ENCODE data around the gene RNF7. TPM values are rescaled to one million over a fixed set of nuclear protein-coding genes. Genes with fewer than 3 reads are reported as not detected.

Gene RNF7
- total and polyA plus RNA-seq, 8 donors, result 88.1 to 107 (median 94.4) TPM

DNA sequence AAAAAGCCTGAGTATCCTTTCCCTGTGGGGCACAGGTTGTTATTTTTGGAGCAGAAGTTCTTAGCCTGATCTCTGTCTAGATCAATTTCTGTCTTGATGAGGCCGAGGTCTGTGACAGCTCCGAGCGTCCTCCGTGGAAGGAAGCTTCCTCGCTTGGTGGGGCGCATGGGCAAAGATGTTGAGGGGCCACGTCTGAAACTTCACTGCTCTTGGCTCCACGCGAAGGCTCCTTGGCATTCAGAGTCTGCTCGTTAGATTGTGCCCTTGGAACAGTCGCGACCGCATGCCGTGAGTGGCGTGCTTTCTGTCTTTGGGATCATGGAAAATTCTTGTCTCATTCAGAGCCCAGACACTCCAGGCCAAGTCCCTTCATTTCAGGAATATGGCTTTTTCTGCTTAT is 38.8 kb downstream of the RNF7 start:
- intact Hi-C loops (cut with DNase I), result no loop called here
- no peak for TF ChIP-seq CTCF (IDR thresholded peaks at IDR 0.05)
- no peaks in the 10 kb centered on the region for H3K27me3 ChIP-seq
- no peaks in the 10 kb centered on the region for H3K36me3 ChIP-seq
- H3K4me3 ChIP-seq, result no peak overlapping the region
- ATAC-seq (no peak), DNase-seq (no peak)
- H3K9me3 ChIP-seq, result no peaks in the 10 kb centered on the region
- no peaks in the 10 kb centered on the region for H3K4me1 ChIP-seq
- no peak overlapping the region for H3K27ac ChIP-seq

GRCh38 chr3:141777957-141778813 is 40.1 kb downstream of the RNF7 start:
- Histone ChIP-seq H3K36me3 (no peaks in the 10 kb centered on the region), H3K27ac (no peak overlapping the region), H3K27me3 (no peaks in the 10 kb centered on the region), H3K9me3 (no peaks in the 10 kb centered on the region), H3K4me3 (no peak overlapping the region), H3K4me1 (no peaks in the 10 kb centered on the region)
- no peak for DNase-seq
- ATAC-seq, result no peak
- no peak for TF ChIP-seq CTCF (IDR thresholded peaks at IDR 0.05)
- intact Hi-C loops (cut with DNase I), result no loop called here

- TF ChIP-seq CTCF (IDR thresholded peaks at IDR 0.05), result no peak
- no peak overlapping the region for H3K27ac ChIP-seq
- ATAC-seq, result no peak
- no peaks in the 10 kb centered on the region for H3K27me3 ChIP-seq
- no peak overlapping the region for H3K4me3 ChIP-seq
- no peaks in the 10 kb centered on the region for H3K9me3 ChIP-seq
- no peaks in the 10 kb centered on the region for H3K36me3 ChIP-seq
- DNase-seq, result no peak
- H3K4me1 ChIP-seq, result no peaks in the 10 kb centered on the region
- intact Hi-C loops (cut with DNase I), result no loop called here
Observed at GRCh38 chr3:141779667-141780066, 41.6 kb downstream of the RNF7 start.

DNA sequence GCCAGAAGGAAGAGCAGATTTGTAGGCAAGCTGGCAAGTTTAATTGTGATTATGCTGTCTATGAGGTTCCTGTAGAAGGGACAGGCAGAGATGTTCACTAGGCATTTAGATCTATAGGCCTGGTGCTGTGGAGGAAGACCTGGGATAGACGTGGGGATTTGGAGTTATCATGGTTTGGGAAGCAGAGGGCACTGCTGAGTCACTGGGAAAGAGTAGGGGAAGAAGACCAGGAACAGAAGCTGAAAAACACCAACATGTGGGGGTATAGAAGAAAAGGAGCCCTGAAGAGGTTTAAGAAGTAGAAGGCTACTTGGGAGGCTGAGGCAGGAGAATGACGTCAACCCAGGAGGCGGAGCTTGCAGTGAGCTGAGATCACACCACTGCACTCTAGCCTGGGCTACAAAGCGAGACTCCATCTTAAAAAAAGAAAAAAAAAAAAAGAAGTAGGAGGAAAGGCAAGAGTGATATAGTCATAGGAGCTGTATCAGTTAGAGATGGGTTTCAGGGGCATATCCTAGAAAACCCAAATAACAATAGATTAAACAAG is 44.4 kb downstream of the RNF7 start:
- no peaks in the 10 kb centered on the region for H3K4me1 ChIP-seq
- H3K27me3 ChIP-seq, result no peaks in the 10 kb centered on the region
- ATAC-seq, result no peak
- TF ChIP-seq CTCF (IDR thresholded peaks at IDR 0.05), result no peak
- H3K4me3 ChIP-seq, result no peak overlapping the region
- no peaks in the 10 kb centered on the region for H3K36me3 ChIP-seq
- H3K9me3 ChIP-seq, result no peaks in the 10 kb centered on the region
- intact Hi-C loops (cut with DNase I), result no loop called here
- H3K27ac ChIP-seq, result no peak overlapping the region
- no peak for DNase-seq

GRCh38 chr3:141783632-141784031 is 45.5 kb downstream of the RNF7 start:
- DNase-seq (no peak), ATAC-seq (no peak)
- H3K36me3 ChIP-seq, result no peaks in the 10 kb centered on the region
- no peak overlapping the region for H3K4me3 ChIP-seq
- no peak for TF ChIP-seq CTCF (IDR thresholded peaks at IDR 0.05)
- no peaks in the 10 kb centered on the region for H3K9me3 ChIP-seq
- no peak overlapping the region for H3K27ac ChIP-seq
- intact Hi-C loops (cut with DNase I), result no loop called here
- no peaks in the 10 kb centered on the region for H3K27me3 ChIP-seq
- H3K4me1 ChIP-seq, result no peaks in the 10 kb centered on the region
